Thyroid gland (tissue), 4 donors: ENCODE data around the gene MTA3. TPM values are rescaled to one million over a fixed set of nuclear protein-coding genes. Genes with fewer than 3 reads are reported as not detected.
"Not testable (repeated sequence)": the region's sequence is repeated elsewhere in the genome, so short reads cannot be mapped to it uniquely, and the experiment has no call there.

Experiments
- DNase-seq, 2 donors: peaks; one replicate each; pipeline ENCODE4 v3.0.0-alpha.2; 2019
- H3K27ac ChIP-seq, 3 donors: fragments of 200-600 bp; sonication (generic); 1 replicate in 2 of 3; 2 replicates in 1 of 3; pipeline ENCODE4 v1.5.1; 2016 to 2019; ENCODE audit warnings: mild to moderate bottlenecking in 1 of 3, moderate library complexity in 1 of 3
- H3K27me3 ChIP-seq: fragments of 200-600 bp; sonication (generic); one replicate; pipeline ENCODE4 v1.5.1; 2019
- H3K36me3 ChIP-seq, 2 donors: fragments of 200-600 bp; sonication (generic); one replicate each; pipeline ENCODE4 v1.5.1; 2016 to 2019
- H3K4me1 ChIP-seq, 2 donors: fragments of 200-600 bp; sonication (generic); one replicate each; pipeline ENCODE4 v1.5.1; 2017 to 2019
- H3K4me3 ChIP-seq, 3 donors: fragments of 200-600 bp; sonication (generic); replicated peaks in 1 of 3; 1 replicate in 2 of 3; 2 replicates in 1 of 3; pipeline ENCODE4 v1.5.1; 2016; ENCODE audit warnings: mild to moderate bottlenecking in 1 of 3
- H3K9me3 ChIP-seq: fragments of 200-600 bp; sonication (generic); one replicate; pipeline ENCODE4 v1.5.1; 2017
- CTCF ChIP-seq, 6 experiments: fragments of 200-600 bp in 3 of 6; fragments of 450-650 bp in 3 of 6; sonication (generic) in 3 of 6; IDR thresholded peaks; one replicate each; pipeline ENCODE4 v1.5.1; 2016 to 2019; ENCODE audit warnings: antibody characterized with exemption in 6 of 6, mild to moderate bottlenecking in 2 of 6, inconsistent platforms in 1 of 6, moderate library complexity in 1 of 6
- POLR2A ChIP-seq, 2 donors: fragments of 450-650 bp; IDR thresholded peaks; one replicate each; pipeline ENCODE4 v1.6.1; 2017; ENCODE audit warnings: antibody characterized with exemption in 2 of 2, mild to moderate bottlenecking in 2 of 2, moderate library complexity in 1 of 2
- WGBS, 2 donors: methylation state at CpG; one replicate each; pipeline ENCODE4 v1.1.5; 2017; 5-methylcytosine and 5-hydroxymethylcytosine counted together
- intact Hi-C: fragments of 100-400 bp; cut with DNase I; formaldehyde crosslinking; loops from one replicate; pipeline ENCODE4 v1.15.1; 2023
- total RNA-seq, 4 donors: library from RNA; depleted of rRNA; stranded (reverse); fragments of >200 nt; gene quantifications; one replicate each; pipeline ENCODE4 v1.2.3, GENCODE V29; 2016

Gene MTA3
- total RNA-seq, 4 donors from 2014 or later, result 29.8 to 50.0 (median 34.0) TPM

DNA sequence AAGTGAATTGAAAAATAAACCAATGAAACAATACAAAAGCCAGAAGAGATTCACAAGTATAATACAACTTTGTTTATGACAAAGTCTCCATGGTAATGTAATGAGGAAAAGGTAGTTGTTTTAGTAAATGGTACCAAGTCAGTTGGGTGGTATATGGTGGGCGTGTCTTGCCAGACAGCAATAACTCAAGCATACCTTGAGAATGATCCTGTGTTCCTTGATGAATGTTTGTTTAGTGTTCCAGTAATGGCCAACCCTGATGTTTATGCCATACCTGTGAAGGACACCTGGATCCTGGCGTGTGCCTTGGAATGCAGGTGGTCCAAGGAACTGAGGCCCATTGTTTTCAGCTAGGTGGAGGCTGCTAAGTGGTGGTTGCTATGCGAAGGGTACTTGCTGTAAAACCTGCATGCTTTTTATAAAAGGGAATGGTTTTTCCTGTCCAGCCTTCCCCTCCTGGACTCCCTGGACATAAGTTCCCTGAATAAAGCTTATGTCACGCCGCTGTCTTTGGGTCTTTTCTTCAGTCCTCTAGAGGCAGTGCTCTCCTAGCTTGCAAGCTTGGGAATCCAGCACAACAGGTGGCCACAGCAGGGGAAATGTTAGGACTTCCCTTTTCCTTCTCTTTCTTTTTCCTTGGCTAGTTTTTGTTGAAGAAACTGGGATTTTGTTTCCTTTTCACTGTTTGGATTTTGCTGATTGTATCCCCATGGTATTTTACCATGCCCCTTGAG is 54.7 kb downstream of the MTA3 start:
- Histone ChIP-seq H3K27ac (no peak overlapping the region), H3K4me3 (no peak overlapping the region), H3K9me3 (no peaks in the 10 kb centered on the region), H3K4me1 (no peaks in the 10 kb centered on the region), H3K27me3 (no peaks in the 10 kb centered on the region), H3K36me3 (no peaks in the 10 kb centered on the region)
- TF ChIP-seq POLR2A (IDR thresholded peaks at IDR 0.05), result no peak
- TF ChIP-seq CTCF (IDR thresholded peaks at IDR 0.05), result no peak
- WGBS, 2 donors, result 76 to 88% methylated on average over 5 of the region's 5 CpGs
- intact Hi-C loops, result no loop called here
- DNase-seq, result no peak

- no peaks in the 10 kb centered on the region for H3K9me3 ChIP-seq
- H3K4me1 ChIP-seq, result no peaks in the 10 kb centered on the region
- intact Hi-C loops, result no loop called here
- no peaks in the 10 kb centered on the region for H3K27me3 ChIP-seq
- no peak overlapping the region for H3K4me3 ChIP-seq
- 96 to 97% methylated on average over 2 of the region's 2 CpGs for WGBS, 2 donors
- H3K27ac ChIP-seq, result no peak overlapping the region
- TF ChIP-seq POLR2A (IDR thresholded peaks at IDR 0.05) (no peak), CTCF (IDR thresholded peaks at IDR 0.05) (no peak)
- H3K36me3 ChIP-seq, result no peaks in the 10 kb centered on the region
- DNase-seq, result no peak
Measured at GRCh38 chr2:42624047-42624446, 55.6 kb downstream of the MTA3 start.

GRCh38 chr2:42628024-42628423 is 59.6 kb downstream of the MTA3 start:
- WGBS, 2 donors, result 97 to 98% methylated on average over 10 of the region's 10 CpGs
- H3K9me3 ChIP-seq, H3K36me3 ChIP-seq, H3K27me3 ChIP-seq, DNase-seq, H3K4me3 ChIP-seq, H3K4me1 ChIP-seq, H3K27ac ChIP-seq, intact Hi-C loops: not testable (repeated sequence)

DNA sequence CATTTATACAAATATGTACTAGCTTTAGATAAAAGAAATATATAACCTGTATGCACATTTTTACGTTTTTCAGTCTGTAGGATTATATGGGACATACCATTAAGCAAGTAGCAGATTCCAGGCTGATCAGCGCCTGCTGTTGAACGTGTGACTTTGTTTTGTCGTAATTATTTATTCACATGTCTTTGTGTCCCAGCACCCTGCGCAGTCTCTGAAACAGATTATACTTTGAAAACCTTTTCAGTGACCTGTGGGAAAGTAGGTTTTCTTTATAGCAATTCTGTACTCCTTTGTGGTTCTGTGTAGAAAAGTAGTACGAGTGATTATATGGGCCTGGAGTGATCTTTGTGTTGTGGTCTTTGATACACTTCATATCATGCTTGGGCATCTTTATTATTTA is 68.5 kb downstream of the MTA3 start:
- Histone ChIP-seq H3K9me3 (no peaks in the 10 kb centered on the region), H3K27me3 (no peaks in the 10 kb centered on the region), H3K4me1 (no peaks in the 10 kb centered on the region), H3K36me3 (no peaks in the 10 kb centered on the region), H3K4me3 (no peak overlapping the region), H3K27ac (no peak overlapping the region)
- WGBS, 2 donors, result 96 to 98% methylated on average over 6 of the region's 6 CpGs
- DNase-seq, result no peak
- TF ChIP-seq POLR2A (IDR thresholded peaks at IDR 0.05) (no peak), CTCF (IDR thresholded peaks at IDR 0.05) (no peak)
- intact Hi-C loops, result no loop called here

GRCh38 chr2:42638080-42638784 is 69.8 kb downstream of the MTA3 start:
- WGBS, 2 donors, result 88 to 89% methylated on average over 7 of the region's 7 CpGs
- no peak for TF ChIP-seq CTCF (IDR thresholded peaks at IDR 0.05)
- TF ChIP-seq POLR2A (IDR thresholded peaks at IDR 0.05), result no peak
- intact Hi-C loops, result no loop called here

More at GRCh38 chr2:42638080-42638784, 69.8 kb downstream of the MTA3 start:
- Histone ChIP-seq H3K36me3 (no peaks in the 10 kb centered on the region), H3K9me3 (no peaks in the 10 kb centered on the region), H3K27me3 (no peaks in the 10 kb centered on the region), H3K4me1 (no peaks in the 10 kb centered on the region), H3K4me3 (no peak overlapping the region), H3K27ac (no peak overlapping the region)
- no peak for DNase-seq
